ENCODE measurements around the gene CPNE4.

GRCh38 chr3:131843174-131843573 is 191.6 kb downstream of the CPNE4 start:
- TF ChIP-seq POLR2AphosphoS5 (IDR thresholded peaks at IDR 0.05) (no peak), CTCF (IDR thresholded peaks at IDR 0.05 in 8 of 11, conservative IDR thresholded peaks at IDR 0.05 in 3 of 11) (no peak), POLR2A (IDR thresholded peaks at IDR 0.05) (no peak)
